ENCODE data around the gene CEP128. TPM values are rescaled to one million over a fixed set of nuclear protein-coding genes. Genes with fewer than 3 reads are reported as not detected.

The CEP128 gene
- total RNA-seq, 4 donors from 2014 or later = 3.8 to 12.0 (median 6.0) TPM

DNA sequence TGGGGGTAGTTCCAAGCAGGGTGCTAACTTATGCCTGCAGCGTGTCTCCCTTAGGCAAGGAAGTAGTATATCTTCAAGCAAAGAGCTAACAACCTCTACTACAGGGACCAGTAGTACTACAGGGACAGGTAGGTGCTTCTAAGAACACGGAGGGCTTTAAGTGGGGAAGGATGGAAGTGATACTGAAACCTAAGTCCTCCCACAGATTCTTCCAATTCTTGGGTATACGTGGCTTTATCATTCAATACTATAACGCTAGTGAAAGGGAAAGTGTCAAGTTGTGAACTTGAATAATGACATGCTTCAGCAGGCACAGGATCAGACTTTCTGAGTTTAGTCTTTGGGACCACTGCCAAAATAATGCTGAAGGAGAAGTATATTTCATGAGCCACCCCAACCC lies 241.7 kb downstream of the CEP128 start:
- WGBS, 2 donors (ENCODE audit: low coverage in 1 of 2) = 85 to 93% methylated on average over 2 to 4 of the region's 4 CpGs
- Histone ChIP-seq H3K27ac (no peak overlapping the region), H3K9me3 (no peaks in the 10 kb centered on the region), H3K27me3 (no peaks in the 10 kb centered on the region), H3K4me1 (no peaks in the 10 kb centered on the region), H3K36me3 (no peaks in the 10 kb centered on the region), H3K4me3 (no peak overlapping the region)
- ATAC-seq = no peak
- TF ChIP-seq EP300 (IDR thresholded peaks at IDR 0.05) = no peak
- TF ChIP-seq, protein P1, sequence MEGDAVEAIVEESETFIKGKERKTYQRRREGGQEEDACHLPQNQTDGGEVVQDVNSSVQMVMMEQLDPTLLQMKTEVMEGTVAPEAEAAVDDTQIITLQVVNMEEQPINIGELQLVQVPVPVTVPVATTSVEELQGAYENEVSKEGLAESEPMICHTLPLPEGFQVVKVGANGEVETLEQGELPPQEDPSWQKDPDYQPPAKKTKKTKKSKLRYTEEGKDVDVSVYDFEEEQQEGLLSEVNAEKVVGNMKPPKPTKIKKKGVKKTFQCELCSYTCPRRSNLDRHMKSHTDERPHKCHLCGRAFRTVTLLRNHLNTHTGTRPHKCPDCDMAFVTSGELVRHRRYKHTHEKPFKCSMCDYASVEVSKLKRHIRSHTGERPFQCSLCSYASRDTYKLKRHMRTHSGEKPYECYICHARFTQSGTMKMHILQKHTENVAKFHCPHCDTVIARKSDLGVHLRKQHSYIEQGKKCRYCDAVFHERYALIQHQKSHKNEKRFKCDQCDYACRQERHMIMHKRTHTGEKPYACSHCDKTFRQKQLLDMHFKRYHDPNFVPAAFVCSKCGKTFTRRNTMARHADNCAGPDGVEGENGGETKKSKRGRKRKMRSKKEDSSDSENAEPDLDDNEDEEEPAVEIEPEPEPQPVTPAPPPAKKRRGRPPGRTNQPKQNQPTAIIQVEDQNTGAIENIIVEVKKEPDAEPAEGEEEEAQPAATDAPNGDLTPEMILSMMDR (IDR thresholded peaks at IDR 0.05) = no peak
- no peak for TF ChIP-seq POLR2AphosphoS5 (IDR thresholded peaks at IDR 0.05)
- no peak for TF ChIP-seq POLR2A (IDR thresholded peaks at IDR 0.05)

DNA sequence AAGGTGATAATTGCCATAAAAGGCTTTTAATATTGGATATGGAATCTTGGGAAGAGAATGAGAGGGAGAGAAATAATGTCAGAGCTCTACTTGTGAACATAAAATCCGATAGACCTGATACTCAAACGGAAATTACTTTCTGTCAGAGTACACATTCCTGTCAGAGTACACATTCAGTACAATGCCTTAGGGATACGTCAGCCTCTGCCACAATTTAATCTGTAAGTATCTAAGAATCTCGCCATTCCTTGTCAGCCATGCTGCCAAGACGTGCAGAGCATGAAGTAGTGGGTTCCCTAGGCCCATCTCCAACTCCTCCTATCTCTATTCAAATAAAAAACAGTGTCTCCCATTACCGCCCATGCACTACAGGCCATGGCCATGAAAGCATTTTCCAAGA lies 242.6 kb downstream of the CEP128 start:
- ATAC-seq = no peak
- TF ChIP-seq POLR2A (IDR thresholded peaks at IDR 0.05) = no peak
- TF ChIP-seq, protein P1 (IDR thresholded peaks at IDR 0.05) = no peak
- no peak for TF ChIP-seq EP300 (IDR thresholded peaks at IDR 0.05)
- no peak for TF ChIP-seq POLR2AphosphoS5 (IDR thresholded peaks at IDR 0.05)
- no peaks in the 10 kb centered on the region for H3K9me3 ChIP-seq
- no peak overlapping the region for H3K27ac ChIP-seq
- no peaks in the 10 kb centered on the region for H3K36me3 ChIP-seq
- H3K27me3 ChIP-seq = no peaks in the 10 kb centered on the region
- H3K4me1 ChIP-seq = no peaks in the 10 kb centered on the region
- WGBS, 2 donors (ENCODE audit: low coverage in 1 of 2) = 89 to 92% methylated on average over 6 of the region's 6 CpGs
- H3K4me3 ChIP-seq = no peak overlapping the region

DNA sequence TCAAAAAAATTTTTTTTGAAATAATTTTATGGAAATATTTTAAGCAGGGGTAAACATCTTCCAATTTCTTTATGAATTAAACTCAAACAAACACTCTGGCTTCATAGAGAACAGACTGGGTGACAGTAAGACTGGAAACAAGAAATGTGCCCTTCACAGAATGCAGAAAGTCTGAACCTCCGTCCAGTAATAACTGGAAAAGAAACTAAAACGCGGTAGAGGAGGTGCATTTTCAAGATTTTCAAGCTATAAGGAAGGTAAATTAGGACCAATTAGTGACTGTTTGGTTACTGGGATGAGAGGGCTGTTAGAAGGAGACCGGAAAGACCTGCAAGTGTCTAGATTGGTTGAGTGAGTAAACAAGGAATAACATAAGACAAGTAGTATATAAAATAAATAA lies 245.7 kb downstream of the CEP128 start:
- Histone ChIP-seq H3K4me3 (no peak overlapping the region), H3K4me1 (no peaks in the 10 kb centered on the region), H3K36me3 (no peaks in the 10 kb centered on the region), H3K27ac (no peak overlapping the region), H3K27me3 (no peaks in the 10 kb centered on the region), H3K9me3 (no peaks in the 10 kb centered on the region)
- 89 to 95% methylated on average over 4 of the region's 4 CpGs for WGBS, 2 donors (ENCODE audit: low coverage in 1 of 2)
- TF ChIP-seq EP300 (IDR thresholded peaks at IDR 0.05) = no peak
- no peak for TF ChIP-seq POLR2A (IDR thresholded peaks at IDR 0.05)
- TF ChIP-seq POLR2AphosphoS5 (IDR thresholded peaks at IDR 0.05) = no peak
- TF ChIP-seq, protein P1 (IDR thresholded peaks at IDR 0.05) = no peak
- no peak for ATAC-seq

DNA sequence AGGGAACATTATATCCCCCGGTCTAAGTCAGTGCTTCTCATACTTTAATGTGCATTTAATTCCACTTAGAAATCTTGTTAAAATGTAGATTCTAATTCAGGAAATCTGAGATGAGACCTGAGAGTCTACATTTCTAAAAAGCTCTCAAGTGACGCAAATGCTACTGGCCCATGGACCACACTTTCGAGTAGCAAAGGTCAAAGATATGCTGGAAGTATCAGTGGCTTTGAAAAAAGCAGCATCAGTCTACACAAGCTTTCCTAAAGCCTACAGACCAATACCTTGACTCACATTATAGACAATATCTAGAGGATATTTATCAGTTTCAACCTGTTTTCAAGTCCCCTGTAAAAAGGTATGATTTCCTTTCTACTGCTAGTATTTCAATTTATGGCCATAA lies 248.6 kb downstream of the CEP128 start:
- 87 to 95% methylated on average over 3 of the region's 3 CpGs for WGBS, 2 donors (ENCODE audit: low coverage in 1 of 2)
- no peak overlapping the region for H3K4me3 ChIP-seq
- no peak overlapping the region for H3K27ac ChIP-seq
- H3K36me3 ChIP-seq = no peaks in the 10 kb centered on the region
- H3K27me3 ChIP-seq = no peaks in the 10 kb centered on the region
- TF ChIP-seq, protein P1 (IDR thresholded peaks at IDR 0.05) = no peak
- TF ChIP-seq POLR2A (IDR thresholded peaks at IDR 0.05) = no peak
- no peak for TF ChIP-seq POLR2AphosphoS5 (IDR thresholded peaks at IDR 0.05)
- TF ChIP-seq EP300 (IDR thresholded peaks at IDR 0.05) = no peak
- ATAC-seq = no peak
- H3K4me1 ChIP-seq = no peaks in the 10 kb centered on the region
- no peaks in the 10 kb centered on the region for H3K9me3 ChIP-seq

DNA sequence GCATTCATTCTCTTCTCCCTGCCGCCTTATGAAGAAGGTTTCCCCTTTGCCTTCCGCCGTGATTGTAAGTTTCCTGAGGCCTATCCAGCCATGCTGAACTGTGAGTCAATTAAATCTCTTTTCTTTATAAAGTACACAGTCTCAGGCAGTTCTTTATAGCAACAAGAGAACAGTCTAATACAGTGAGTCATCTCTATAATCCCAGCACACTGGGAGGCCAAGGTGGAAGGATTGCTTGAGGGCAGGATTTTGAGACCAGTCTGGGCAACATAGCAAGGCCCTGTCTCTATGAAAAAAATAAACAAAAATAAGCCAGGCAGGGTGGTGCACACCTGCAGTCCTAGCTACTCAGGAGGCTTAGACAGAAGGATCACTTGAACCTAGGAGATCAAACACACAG lies 259.9 kb downstream of the CEP128 start:
- no peaks in the 10 kb centered on the region for H3K27me3 ChIP-seq
- no peak overlapping the region for H3K27ac ChIP-seq
- no peak for ATAC-seq
- H3K36me3 ChIP-seq = no peaks in the 10 kb centered on the region
- WGBS, 2 donors (ENCODE audit: low coverage in 1 of 2) = 100% methylated on average over 3 of the region's 3 CpGs; no CpG with 5 or more reads in 1 of the 2 donors
- no peaks in the 10 kb centered on the region for H3K4me1 ChIP-seq
- H3K4me3 ChIP-seq = no peak overlapping the region
- TF ChIP-seq POLR2AphosphoS5 (IDR thresholded peaks at IDR 0.05) (no peak), EP300 (IDR thresholded peaks at IDR 0.05) (no peak), POLR2A (IDR thresholded peaks at IDR 0.05) (no peak)
- TF ChIP-seq, protein P1 (IDR thresholded peaks at IDR 0.05) = no peak
- H3K9me3 ChIP-seq = peaks cover 0 to 41% (median 0%) of the 10 kb centered on the region in 3 donors

Measured in gastroesophageal sphincter (tissue), 4 donors.